GM13977 (cell line): ENCODE results near the gene USP24.
"Not testable (repeated sequence)": the region's sequence is repeated elsewhere in the genome, so short reads cannot be mapped to it uniquely, and the experiment has no call there.

Source experiments
- DNase-seq: peaks from one replicate; pipeline ENCODE4 v3.0.0; 2012; ENCODE audit warnings: low spot score
- in situ Hi-C: fragments of 300-500 bp; cut with MboI; formaldehyde crosslinking; loops from one replicate; pipeline ENCODE4 v1.12.0; 2022; ENCODE audit warnings: low sequenced_read_pairs, low pct_unique_long_range_greater_than_20kb, mixed read lengths, inconsistent platforms; ENCODE audit not compliant: unreplicated experiment
- TF ChIP-seq, protein P1 (sequence below): IDR thresholded peaks from 2 replicates; pipeline ENCODE4 v1.5.1; 2012; ENCODE audit warnings: mild to moderate bottlenecking, control low read depth; ENCODE audit not compliant: insufficient read depth; ENCODE audit errors: extremely low read depth, missing control alignments

USP24 gene

DNA sequence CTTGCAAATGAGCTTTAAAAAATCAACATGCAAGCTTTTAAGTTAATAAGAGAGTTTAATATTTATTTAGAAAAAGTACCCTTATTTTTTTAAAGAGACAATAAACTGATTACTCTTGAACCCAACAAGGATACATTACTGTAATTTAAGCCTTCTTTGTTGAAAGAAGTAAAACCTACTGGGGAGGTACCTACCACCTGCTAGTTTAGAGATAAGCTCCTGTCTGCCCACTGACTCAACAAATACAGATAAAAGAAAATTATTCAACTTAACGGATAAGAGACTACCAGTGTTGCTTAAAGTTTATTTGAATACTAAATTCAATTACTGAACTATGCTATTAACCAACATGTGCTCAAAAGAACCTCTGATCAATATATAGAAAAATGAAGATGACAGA lies 23.1 kb downstream of the USP24 start:
- in situ Hi-C loops = no loop called here
- TF ChIP-seq, protein P1, sequence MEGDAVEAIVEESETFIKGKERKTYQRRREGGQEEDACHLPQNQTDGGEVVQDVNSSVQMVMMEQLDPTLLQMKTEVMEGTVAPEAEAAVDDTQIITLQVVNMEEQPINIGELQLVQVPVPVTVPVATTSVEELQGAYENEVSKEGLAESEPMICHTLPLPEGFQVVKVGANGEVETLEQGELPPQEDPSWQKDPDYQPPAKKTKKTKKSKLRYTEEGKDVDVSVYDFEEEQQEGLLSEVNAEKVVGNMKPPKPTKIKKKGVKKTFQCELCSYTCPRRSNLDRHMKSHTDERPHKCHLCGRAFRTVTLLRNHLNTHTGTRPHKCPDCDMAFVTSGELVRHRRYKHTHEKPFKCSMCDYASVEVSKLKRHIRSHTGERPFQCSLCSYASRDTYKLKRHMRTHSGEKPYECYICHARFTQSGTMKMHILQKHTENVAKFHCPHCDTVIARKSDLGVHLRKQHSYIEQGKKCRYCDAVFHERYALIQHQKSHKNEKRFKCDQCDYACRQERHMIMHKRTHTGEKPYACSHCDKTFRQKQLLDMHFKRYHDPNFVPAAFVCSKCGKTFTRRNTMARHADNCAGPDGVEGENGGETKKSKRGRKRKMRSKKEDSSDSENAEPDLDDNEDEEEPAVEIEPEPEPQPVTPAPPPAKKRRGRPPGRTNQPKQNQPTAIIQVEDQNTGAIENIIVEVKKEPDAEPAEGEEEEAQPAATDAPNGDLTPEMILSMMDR = no peak
- no peak for DNase-seq

DNA sequence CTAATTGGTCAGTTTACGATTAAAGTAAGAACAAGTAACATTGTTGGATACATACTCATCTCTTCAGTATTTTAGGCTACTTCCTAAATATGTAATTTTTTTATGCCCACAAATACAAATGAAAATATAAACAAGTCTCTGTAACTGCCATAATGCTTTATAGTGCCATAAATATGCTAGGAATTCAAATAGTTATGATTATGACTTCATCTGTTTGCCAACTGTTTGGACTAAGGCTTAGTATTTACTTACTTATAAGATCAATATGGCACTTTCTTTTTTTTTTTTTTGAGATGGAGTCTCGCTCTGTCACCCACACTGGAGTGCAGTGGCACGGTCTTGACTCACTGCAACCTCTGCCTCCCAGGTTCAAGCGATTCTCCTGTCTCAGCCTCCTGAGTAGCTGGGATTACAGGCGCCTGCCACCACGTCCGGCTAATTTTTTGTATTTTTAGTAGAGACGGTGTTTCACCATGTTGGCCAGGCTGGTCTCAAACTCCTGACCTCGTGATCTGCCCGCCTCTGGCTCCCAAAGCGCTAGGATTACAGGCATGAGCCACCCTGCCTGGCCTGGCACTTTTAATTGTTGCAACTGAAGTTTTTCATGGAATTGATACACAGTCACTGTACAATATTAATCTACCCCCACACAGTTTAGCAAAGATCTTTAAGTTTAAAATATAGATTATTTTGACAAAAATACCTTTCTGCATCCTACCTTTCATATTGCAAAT lies 23.8 kb downstream of the USP24 start:
- DNase-seq, in situ Hi-C loops: not testable (repeated sequence)

DNA sequence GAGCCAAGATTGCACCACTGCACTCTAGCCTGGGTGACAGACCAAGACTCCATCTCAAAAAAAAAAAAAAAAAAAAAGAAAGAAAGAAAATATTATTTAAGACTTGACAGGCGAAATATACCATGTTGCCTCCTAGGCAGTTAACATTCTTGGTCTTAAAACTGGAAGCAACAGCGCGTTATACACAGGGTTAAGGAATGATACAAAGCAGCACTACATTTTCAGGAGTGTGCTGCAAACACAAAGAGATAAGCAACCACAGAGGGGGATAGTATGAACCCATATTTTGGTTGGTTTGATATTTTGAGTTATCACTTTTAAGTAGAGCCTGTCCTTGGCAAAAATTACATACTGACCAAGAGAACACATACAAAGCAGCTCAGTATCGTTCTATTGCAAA lies 25.1 kb downstream of the USP24 start:
- TF ChIP-seq, protein P1 = no peak
- DNase-seq = no peak
- in situ Hi-C loops = no loop called here

DNA sequence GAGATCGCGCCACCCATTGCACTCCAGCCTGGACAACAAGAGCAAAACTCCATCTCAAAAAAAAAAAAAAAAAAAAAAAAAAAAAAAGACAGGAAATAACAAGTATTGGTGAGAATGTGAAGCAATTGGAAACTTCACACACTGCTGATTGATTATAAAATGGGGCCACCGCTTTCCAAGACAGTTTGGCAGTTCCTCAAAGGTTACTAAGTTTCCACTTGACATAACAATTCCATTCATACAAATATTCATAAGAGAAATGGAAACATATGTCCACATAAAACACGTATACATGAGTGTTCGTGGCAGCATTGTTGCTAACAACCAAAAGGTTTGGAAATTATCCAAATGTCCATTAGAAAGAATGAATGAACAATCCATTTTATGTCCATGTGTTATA lies 26.3 kb downstream of the USP24 start:
- in situ Hi-C loops = no loop called here
- DNase-seq = no peak
- TF ChIP-seq, protein P1 = no peak

DNA sequence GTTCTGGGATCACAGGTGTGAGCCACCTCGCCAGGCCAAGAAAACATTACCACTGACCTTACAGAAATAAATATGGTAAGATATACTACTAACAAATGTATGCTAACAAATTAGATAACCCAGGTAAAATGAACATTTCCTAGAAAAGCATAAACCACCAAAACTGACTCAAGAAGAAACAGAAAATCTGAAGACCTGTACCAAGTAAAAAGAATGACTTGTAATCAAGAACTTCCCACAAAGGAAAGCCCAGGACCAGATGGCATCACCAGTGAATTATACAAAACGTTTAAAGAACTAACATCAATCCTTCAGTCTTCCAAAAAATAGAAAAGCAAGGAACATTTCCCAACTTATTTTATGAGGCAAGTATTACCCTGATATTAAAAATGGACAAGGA lies 29.3 kb downstream of the USP24 start:
- in situ Hi-C loops = no loop called here
- TF ChIP-seq, protein P1 = no peak
- no peak for DNase-seq

DNA sequence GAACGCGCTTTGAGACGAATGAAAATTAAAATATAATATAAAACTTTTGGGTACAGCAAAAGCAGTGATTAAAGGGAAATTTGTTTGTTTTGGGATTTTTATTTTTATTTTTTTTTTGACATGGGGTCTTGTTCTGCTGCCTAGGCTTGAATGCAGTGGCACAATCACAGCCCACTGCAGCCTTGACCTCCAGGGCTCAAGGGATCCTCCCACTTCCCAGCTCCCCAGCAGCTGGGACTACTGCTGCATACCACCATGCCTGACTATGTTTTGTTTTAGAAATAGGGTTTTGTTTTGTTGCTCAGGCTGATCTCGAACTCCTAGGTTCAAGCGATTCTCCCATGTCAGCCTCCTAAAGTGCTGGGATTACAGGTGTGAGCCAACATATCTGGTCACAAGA lies 30.3 kb downstream of the USP24 start:
- TF ChIP-seq, protein P1 = no peak
- in situ Hi-C loops = no loop called here
- DNase-seq = no peak

DNA sequence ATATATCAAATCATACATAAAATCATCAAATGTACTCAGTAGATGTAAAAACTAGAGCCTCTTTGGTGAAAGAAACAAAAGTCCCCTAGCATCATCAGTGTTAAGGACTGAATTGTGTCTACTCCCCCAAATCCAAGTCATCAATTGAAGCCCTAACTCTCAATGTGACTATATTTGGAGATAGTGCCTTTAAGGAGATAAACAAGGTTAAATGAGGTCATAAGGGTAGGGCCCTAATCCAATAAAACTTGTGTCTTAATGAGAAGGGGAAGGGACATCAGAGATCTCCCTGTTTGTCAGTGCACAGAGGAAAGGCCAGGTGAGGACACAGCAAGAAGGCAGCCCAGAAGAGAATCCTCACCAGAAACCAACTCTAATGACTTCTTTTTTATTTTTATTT lies 33.5 kb downstream of the USP24 start:
- in situ Hi-C loops = no loop called here
- no peak for DNase-seq
- TF ChIP-seq, protein P1 = no peak
